OCI-LY1 (cell line): ENCODE data around the gene GTF2H4.

Source experiments
- H2AFZ ChIP-seq: fragments of 200-600 bp; sonication (generic), shearing (Covaris generic); 2 replicates; pipeline ENCODE4 v1.6.0; 2014; ENCODE audit warnings: antibody characterized with exemption, mild to moderate bottlenecking, low read length
- H3F3A ChIP-seq: fragments of 200-600 bp; sonication (generic), shearing (Covaris generic); 2 replicates; pipeline ENCODE4 v1.6.0; 2014; ENCODE audit warnings: mild to moderate bottlenecking, antibody characterized with exemption, low read length, moderate library complexity; ENCODE audit not compliant: insufficient read depth
- H3K27ac ChIP-seq: fragments of 200-600 bp; sonication (generic); 2 replicates; pipeline ENCODE4 v1.5.1; 2014; ENCODE audit warnings: low read length, mixed run types, mild to moderate bottlenecking, low read depth; ENCODE audit not compliant: poor library complexity, severe bottlenecking
- H3K27me3 ChIP-seq: fragments of 200-600 bp; sonication (generic); 2 replicates; pipeline ENCODE4 v1.6.0; 2014; ENCODE audit warnings: antibody characterized with exemption, mild to moderate bottlenecking, low read length, moderate library complexity; ENCODE audit not compliant: insufficient read depth
- H3K36me3 ChIP-seq: fragments of 200-600 bp; sonication (generic); 2 replicates; pipeline ENCODE4 v1.6.1; 2014; ENCODE audit warnings: mild to moderate bottlenecking, antibody characterized with exemption, low read length, moderate library complexity, mixed read lengths; ENCODE audit not compliant: insufficient read depth
- H3K4me1 ChIP-seq: fragments of 200-600 bp; sonication (generic); 2 replicates; pipeline ENCODE4 v1.5.1; 2014; ENCODE audit warnings: mild to moderate bottlenecking, low read length, moderate library complexity; ENCODE audit not compliant: insufficient read depth, severe bottlenecking
- H3K4me2 ChIP-seq: fragments of 200-600 bp; sonication (generic), shearing (Covaris generic); 2 replicates; pipeline ENCODE4 v1.6.1; 2014; ENCODE audit warnings: low read length
- H3K4me3 ChIP-seq: fragments of 200-600 bp; sonication (generic); 2 replicates; pipeline ENCODE4 v1.5.1; 2014; ENCODE audit warnings: low read length, low read depth, mild to moderate bottlenecking, mixed read lengths; ENCODE audit not compliant: poor library complexity, severe bottlenecking
- H3K79me2 ChIP-seq: fragments of 200-600 bp; shearing (Covaris generic); 2 replicates; pipeline ENCODE4 v1.6.1; 2016; ENCODE audit warnings: mixed run types, low read length, mixed read lengths; ENCODE audit not compliant: insufficient read depth
- H3K9ac ChIP-seq: fragments of 200-600 bp; sonication (generic), shearing (Covaris generic); 2 replicates; pipeline ENCODE4 v1.6.1; 2014; ENCODE audit warnings: mild to moderate bottlenecking, low read length, mixed read lengths
- H3K9me2 ChIP-seq: fragments of 200-600 bp; sonication (generic), shearing (Covaris generic); 2 replicates; pipeline ENCODE4 v1.6.1; 2014; ENCODE audit warnings: low read depth, mild to moderate bottlenecking, low read length, mixed read lengths
- H3K9me3 ChIP-seq: fragments of 200-600 bp; shearing (Covaris generic); 2 replicates; pipeline ENCODE4 v1.6.1; 2014; ENCODE audit warnings: low read length, mixed read lengths
- H4K20me1 ChIP-seq: fragments of 200-600 bp; sonication (generic), shearing (Covaris generic); 2 replicates; pipeline ENCODE4 v1.6.0; 2016; ENCODE audit warnings: mild to moderate bottlenecking, low read length; ENCODE audit not compliant: insufficient read depth
- CTCF ChIP-seq: fragments of 200-600 bp; sonication (generic), shearing (Covaris generic); IDR thresholded peaks from 2 replicates; pipeline ENCODE4 v1.5.1; 2017; ENCODE audit warnings: mild to moderate bottlenecking, antibody characterized with exemption, low read length, moderate library complexity, mixed read lengths
- EZH2 ChIP-seq: fragments of 200-600 bp; sonication (generic), shearing (Covaris generic); IDR thresholded peaks from 2 replicates; pipeline ENCODE4 v1.8.0; 2017; ENCODE audit warnings: borderline replicate concordance, mixed run types, mild to moderate bottlenecking, antibody characterized with exemption, low read length, moderate library complexity, mixed read lengths

GTF2H4 gene

GRCh38 chr6:30893666-30894065 lies 14.3 kb upstream of the GTF2H4 start:
- Histone ChIP-seq H3F3A (no peaks in the 10 kb centered on the region), H3K27ac (no peak overlapping the region), H3K9me3 (no peaks in the 10 kb centered on the region), H3K4me3 (no peak overlapping the region), H3K9ac (no peak overlapping the region), H3K9me2 (no peaks in the 10 kb centered on the region), H3K4me1 (no peaks in the 10 kb centered on the region), H3K79me2 (no peaks in the 10 kb centered on the region), H3K36me3 (no peaks in the 10 kb centered on the region), H3K4me2 (no peak overlapping the region), H2AFZ (no peak overlapping the region), H4K20me1 (no peaks in the 10 kb centered on the region), H3K27me3 (peaks cover 12% of the 10 kb centered on the region; the same call in 1 of the 2 replicates)
- TF ChIP-seq CTCF = no peak
- TF ChIP-seq EZH2 = no peak

DNA sequence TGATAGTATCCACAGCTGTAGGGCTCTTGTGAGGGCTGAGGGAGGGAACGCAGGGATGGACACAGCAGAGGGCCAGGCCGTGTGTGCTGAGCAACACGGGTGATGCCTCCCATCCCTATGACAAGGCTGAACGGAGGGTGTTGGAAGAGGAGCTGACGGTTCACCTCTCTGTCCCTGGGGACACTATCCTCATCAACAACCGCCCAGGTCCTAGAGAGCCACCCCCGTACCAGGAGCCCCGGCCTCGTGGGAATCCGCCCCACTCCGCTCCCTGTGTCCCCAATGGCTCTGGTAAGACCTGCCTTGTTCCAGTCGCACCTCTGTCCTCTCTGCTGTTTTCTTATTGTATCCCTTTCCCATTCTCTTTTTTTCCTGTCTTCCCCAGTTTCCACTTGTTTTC lies 13.6 kb upstream of the GTF2H4 start:
- Histone ChIP-seq H3K4me3 (no peak overlapping the region), H3K27ac (no peak overlapping the region), H3K79me2 (no peaks in the 10 kb centered on the region), H3K9me3 (no peaks in the 10 kb centered on the region), H2AFZ (no peak overlapping the region), H3F3A (no peaks in the 10 kb centered on the region), H3K9ac (no peak overlapping the region), H3K4me2 (no peak overlapping the region), H4K20me1 (no peaks in the 10 kb centered on the region), H3K36me3 (no peaks in the 10 kb centered on the region), H3K4me1 (no peaks in the 10 kb centered on the region), H3K9me2 (no peaks in the 10 kb centered on the region), H3K27me3 (peaks cover 12% of the 10 kb centered on the region; the same call in 1 of the 2 replicates)
- TF ChIP-seq EZH2 (no peak), CTCF (no peak)

- Histone ChIP-seq H3K27me3 (peaks cover 11% of the 10 kb centered on the region; the same call in 1 of the 2 replicates), H3K27ac (no peak overlapping the region), H3K4me1 (no peaks in the 10 kb centered on the region), H3K79me2 (no peaks in the 10 kb centered on the region), H3F3A (no peaks in the 10 kb centered on the region), H3K9ac (no peak overlapping the region), H3K36me3 (no peaks in the 10 kb centered on the region), H2AFZ (no peak overlapping the region), H3K9me2 (no peaks in the 10 kb centered on the region), H3K4me3 (no peak overlapping the region), H3K4me2 (no peak overlapping the region), H4K20me1 (no peaks in the 10 kb centered on the region), H3K9me3 (no peaks in the 10 kb centered on the region)
- no peak for TF ChIP-seq EZH2
- TF ChIP-seq CTCF = no peak
Measured at GRCh38 chr6:30894935-30895334, 13.1 kb upstream of the GTF2H4 start.
